ENCODE data around the gene STAT3. TPM values are rescaled to one million over a fixed set of nuclear protein-coding genes. Genes with fewer than 3 reads are reported as not detected.

Gene STAT3
- total RNA-seq, 1 donor from 2014 or later: 116 TPM

DNA sequence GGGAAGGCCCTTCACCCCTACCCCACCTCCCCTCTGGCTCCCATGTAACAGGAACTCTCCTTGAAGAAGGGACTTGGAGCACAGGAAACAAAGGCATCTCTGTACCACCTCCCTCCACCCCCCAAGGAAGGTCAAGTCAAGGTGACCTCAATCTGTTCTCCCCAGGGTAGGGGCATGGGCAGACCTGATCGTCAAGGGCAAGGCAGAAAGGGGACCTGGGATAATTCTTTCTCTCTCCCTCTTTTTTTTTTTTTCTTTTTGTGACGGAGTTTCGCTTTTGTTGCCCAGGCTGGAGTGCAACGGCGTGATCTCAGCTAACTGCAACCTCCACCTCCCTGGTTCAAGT, 104.2 kb downstream of the STAT3 start:
- intact Hi-C loops (cut with micrococcal nuclease): no loop called here
- no peak for DNase-seq
- H3K4me3 ChIP-seq: no peak overlapping the region
- H3K27me3 ChIP-seq (ENCODE audit: low read depth): no peaks in the 10 kb centered on the region
- no peaks in the 10 kb centered on the region for H3K9me3 ChIP-seq (replicated peaks)
- no peaks in the 10 kb centered on the region for H3K36me3 ChIP-seq
- TF ChIP-seq, protein P1, sequence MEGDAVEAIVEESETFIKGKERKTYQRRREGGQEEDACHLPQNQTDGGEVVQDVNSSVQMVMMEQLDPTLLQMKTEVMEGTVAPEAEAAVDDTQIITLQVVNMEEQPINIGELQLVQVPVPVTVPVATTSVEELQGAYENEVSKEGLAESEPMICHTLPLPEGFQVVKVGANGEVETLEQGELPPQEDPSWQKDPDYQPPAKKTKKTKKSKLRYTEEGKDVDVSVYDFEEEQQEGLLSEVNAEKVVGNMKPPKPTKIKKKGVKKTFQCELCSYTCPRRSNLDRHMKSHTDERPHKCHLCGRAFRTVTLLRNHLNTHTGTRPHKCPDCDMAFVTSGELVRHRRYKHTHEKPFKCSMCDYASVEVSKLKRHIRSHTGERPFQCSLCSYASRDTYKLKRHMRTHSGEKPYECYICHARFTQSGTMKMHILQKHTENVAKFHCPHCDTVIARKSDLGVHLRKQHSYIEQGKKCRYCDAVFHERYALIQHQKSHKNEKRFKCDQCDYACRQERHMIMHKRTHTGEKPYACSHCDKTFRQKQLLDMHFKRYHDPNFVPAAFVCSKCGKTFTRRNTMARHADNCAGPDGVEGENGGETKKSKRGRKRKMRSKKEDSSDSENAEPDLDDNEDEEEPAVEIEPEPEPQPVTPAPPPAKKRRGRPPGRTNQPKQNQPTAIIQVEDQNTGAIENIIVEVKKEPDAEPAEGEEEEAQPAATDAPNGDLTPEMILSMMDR (IDR thresholded peaks at IDR 0.05; ENCODE audit: borderline replicate concordance): no peak
- peaks cover 28% of the 10 kb centered on the region for H3K4me1 ChIP-seq
- H3K27ac ChIP-seq (replicated peaks): no peak overlapping the region

DNA sequence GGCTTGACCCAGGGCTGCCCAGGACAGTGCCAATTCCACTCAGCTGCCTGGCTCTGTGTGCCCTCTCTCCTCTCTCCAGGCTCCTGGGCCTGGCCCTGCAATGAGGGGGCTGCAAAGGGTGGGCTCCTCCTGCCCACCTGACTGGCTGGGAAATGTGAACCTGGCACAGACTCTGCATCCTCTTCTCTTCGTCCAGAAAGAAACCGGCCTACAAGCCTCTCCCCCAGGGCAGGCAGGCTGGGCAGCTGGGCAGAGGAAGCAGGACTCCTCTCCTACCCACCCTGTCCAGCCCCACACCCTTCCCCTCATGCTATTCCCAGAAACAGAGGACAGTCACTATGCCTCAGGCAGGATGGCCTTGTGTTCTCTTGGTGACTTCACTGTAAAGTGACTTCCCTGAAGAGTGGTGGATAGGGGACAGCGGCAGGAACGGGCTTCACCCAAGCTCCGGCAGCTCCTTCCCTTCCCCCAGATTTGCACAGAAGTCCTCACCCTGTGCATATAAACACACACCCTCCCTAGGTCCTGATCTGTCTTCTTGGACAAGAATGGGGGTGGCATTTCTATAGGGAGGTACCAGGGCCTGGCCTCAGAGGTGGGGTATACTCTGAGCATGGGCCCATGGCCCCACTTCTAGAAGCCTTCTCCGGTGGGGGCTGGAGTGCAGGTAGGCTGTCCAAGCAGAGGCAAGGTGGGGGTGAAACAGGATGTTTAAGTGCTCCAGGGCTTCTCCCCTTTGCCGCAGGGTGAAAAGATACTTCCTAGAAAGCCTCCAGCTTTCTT, 104.8 kb downstream of the STAT3 start:
- Histone ChIP-seq H3K27me3 (ENCODE audit: low read depth) (no peaks in the 10 kb centered on the region), H3K4me3 (no peak overlapping the region), H3K4me1 (peaks cover 22% of the 10 kb centered on the region), H3K9me3 (replicated peaks) (no peaks in the 10 kb centered on the region), H3K36me3 (no peaks in the 10 kb centered on the region), H3K27ac (replicated peaks) (no peak overlapping the region)
- TF ChIP-seq, protein P1 (IDR thresholded peaks at IDR 0.05; ENCODE audit: borderline replicate concordance): no peak
- intact Hi-C loops (cut with micrococcal nuclease): no loop called here
- no peak for DNase-seq

DNA sequence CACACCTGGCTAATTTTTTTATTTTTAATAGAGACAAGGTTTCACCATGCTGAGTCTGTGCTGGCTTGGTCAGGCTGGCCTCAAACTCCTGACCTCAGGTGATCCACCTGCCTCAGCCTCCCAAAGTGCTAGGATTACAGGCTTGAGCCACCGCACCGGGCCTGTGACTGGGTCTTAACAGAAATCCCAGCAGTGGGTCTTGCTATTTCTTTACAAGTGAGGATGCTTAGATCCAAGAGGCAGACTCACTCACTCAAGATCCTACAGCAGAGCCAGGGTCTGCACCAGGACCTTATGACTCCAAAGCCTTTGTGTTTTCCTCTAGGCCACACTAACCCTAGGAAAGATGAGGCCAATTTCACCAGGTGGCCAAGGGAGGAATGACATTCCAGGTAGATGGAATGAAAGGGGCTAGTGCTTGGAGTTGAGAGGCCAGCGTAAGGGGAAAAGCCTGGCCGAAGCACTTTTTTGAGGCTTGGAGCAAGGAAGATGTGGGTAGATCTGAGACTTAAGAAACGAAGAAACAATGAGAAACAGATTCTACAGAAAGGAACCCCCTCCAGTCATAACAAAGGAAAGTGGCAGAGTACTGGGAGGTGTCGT, 105.7 kb downstream of the STAT3 start:
- DNase-seq: no peak
- no peak overlapping the region for H3K27ac ChIP-seq (replicated peaks)
- H3K36me3 ChIP-seq: no peaks in the 10 kb centered on the region
- H3K4me3 ChIP-seq: no peak overlapping the region
- H3K27me3 ChIP-seq (ENCODE audit: low read depth): no peaks in the 10 kb centered on the region
- peaks cover 13% of the 10 kb centered on the region for H3K4me1 ChIP-seq
- no peaks in the 10 kb centered on the region for H3K9me3 ChIP-seq (replicated peaks)
- TF ChIP-seq, protein P1 (IDR thresholded peaks at IDR 0.05; ENCODE audit: borderline replicate concordance): no peak
- intact Hi-C loops (cut with micrococcal nuclease): no loop called here

DNA sequence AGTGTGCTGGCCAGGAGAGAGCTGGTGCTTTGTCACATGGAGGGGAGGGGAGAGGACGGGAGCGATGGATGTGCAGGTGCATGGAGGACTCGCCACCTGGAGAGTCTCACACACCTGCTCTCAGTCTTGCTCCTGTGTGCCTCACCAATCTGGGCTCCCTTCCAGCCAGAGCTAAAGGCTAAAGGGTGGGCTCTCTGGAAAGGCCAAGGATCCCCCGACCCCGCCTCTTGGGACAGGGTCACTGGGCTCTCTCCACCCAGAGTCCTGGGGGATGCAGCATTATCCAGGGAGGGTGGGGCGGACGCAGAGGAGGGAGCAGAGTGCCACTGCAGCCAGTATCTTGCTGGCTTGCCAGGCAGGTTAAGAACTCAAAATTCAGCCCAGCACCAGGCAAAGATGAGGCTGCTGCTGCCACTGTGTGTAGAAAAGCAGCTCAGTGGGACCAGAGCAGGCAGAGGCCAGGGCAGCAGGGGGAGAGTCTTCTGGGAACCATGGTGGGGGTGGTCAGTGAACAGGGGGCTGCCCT, 106.6 kb downstream of the STAT3 start:
- Histone ChIP-seq H3K4me1 (peaks cover 13% of the 10 kb centered on the region), H3K4me3 (no peak overlapping the region), H3K27me3 (ENCODE audit: low read depth) (no peaks in the 10 kb centered on the region), H3K9me3 (replicated peaks) (no peaks in the 10 kb centered on the region), H3K36me3 (no peaks in the 10 kb centered on the region), H3K27ac (replicated peaks) (no peak overlapping the region)
- no peak for DNase-seq
- intact Hi-C loops (cut with micrococcal nuclease): no loop called here
- TF ChIP-seq, protein P1 (IDR thresholded peaks at IDR 0.05; ENCODE audit: borderline replicate concordance): no peak

DNA sequence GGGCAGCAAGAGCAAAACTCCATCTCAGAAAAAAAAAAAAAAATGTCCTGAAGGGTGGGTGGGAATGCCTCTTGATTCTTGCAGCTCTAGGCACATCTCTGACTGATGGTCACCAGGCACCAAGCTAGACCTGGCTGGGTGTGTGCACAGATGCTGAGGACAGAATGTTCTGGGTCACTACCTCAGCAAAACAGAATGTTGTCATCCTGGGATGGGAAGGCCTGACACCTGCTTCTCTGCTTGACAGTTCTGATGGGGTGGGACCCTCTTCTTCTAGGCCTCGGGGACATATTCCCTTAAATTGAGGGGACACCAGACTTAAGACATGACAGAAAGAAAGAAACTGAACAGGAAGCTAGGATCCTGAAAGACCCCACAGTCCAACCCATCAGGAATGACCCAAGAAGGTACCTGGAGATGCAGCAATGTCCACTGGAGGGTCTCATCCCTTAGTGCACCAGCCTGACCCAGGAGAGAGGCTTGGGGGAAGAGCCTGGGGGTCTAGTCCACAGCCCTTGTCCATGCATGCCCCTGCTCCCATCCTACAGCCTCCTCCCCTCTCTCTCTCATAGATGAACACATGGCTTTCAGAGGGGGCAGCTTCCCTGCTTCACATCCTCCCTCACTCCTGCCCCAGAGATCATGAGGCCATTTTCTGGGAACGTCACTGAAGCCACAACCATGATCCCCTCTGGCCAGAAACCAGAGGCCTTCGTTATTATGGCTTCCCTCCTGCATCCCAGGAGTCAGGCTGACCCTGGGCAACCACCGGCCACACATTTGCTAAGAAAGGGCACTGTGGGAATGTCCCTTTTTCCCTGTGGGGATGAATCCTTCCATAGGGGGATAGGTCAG, 108.2 kb downstream of the STAT3 start:
- Histone ChIP-seq H3K9me3 (replicated peaks) (no peaks in the 10 kb centered on the region), H3K4me3 (no peak overlapping the region), H3K27me3 (ENCODE audit: low read depth) (no peaks in the 10 kb centered on the region), H3K27ac (replicated peaks) (no peak overlapping the region), H3K36me3 (no peaks in the 10 kb centered on the region), H3K4me1 (peaks cover 21% of the 10 kb centered on the region)
- TF ChIP-seq, protein P1 (IDR thresholded peaks at IDR 0.05; ENCODE audit: borderline replicate concordance): no peak
- DNase-seq: no peak
- intact Hi-C loops (cut with micrococcal nuclease): no loop called here
